ENCODE results near the gene KCNAB1. TPM values are rescaled to one million over a fixed set of nuclear protein-coding genes. Genes with fewer than 3 reads are reported as not detected.
"Not testable (repeated sequence)": the region's sequence is repeated elsewhere in the genome, so short reads cannot be mapped to it uniquely, and the experiment has no call there.

The KCNAB1 gene
- polyA plus RNA-seq, 2 donors = 0.61 to 1.3 TPM

GRCh38 chr3:156271995-156272719, 151.8 kb downstream of the KCNAB1 start:
- Histone ChIP-seq H3K9me3 (ENCODE audit: control insufficient read depth in 2 of 2, insufficient read depth in 1 of 2, low read depth in 1 of 2, low read length in 1 of 2) (no peaks in the 10 kb centered on the region), H3K36me3 (ENCODE audit: control insufficient read depth in 2 of 2, insufficient read depth in 2 of 2, low read length in 1 of 2) (no peaks in the 10 kb centered on the region), H3K4me1 (ENCODE audit: control insufficient read depth in 2 of 2, insufficient read depth in 2 of 2, low read length in 1 of 2) (no peaks in the 10 kb centered on the region), H3K4me3 (ENCODE audit: low read depth in 1 of 2, low read length in 2 of 2) (no peak overlapping the region), H3K27ac (ENCODE audit: low read depth in 2 of 2, low read length in 1 of 2) (no peak overlapping the region), H3K27me3 (ENCODE audit: control insufficient read depth in 1 of 2, insufficient read depth in 2 of 2, low read length in 2 of 2) (no peaks in the 10 kb centered on the region)
- WGBS, 2 donors = 89 to 93% methylated on average over 7 of the region's 7 CpGs

GRCh38 chr3:156273111-156273694, 152.8 kb downstream of the KCNAB1 start:
- Histone ChIP-seq H3K4me3 (ENCODE audit: low read depth in 1 of 2, low read length in 2 of 2) (no peak overlapping the region), H3K36me3 (ENCODE audit: control insufficient read depth in 2 of 2, insufficient read depth in 2 of 2, low read length in 1 of 2) (no peaks in the 10 kb centered on the region), H3K4me1 (ENCODE audit: control insufficient read depth in 2 of 2, insufficient read depth in 2 of 2, low read length in 1 of 2) (no peaks in the 10 kb centered on the region), H3K9me3 (ENCODE audit: control insufficient read depth in 2 of 2, insufficient read depth in 1 of 2, low read depth in 1 of 2, low read length in 1 of 2) (no peaks in the 10 kb centered on the region), H3K27me3 (ENCODE audit: control insufficient read depth in 1 of 2, insufficient read depth in 2 of 2, low read length in 2 of 2) (no peaks in the 10 kb centered on the region), H3K27ac (ENCODE audit: low read depth in 2 of 2, low read length in 1 of 2) (no peak overlapping the region)
- 74 to 80% methylated on average over 6 of the region's 6 CpGs for WGBS, 2 donors

GRCh38 chr3:156274791-156275190, 154.4 kb downstream of the KCNAB1 start:
- 83 to 94% methylated on average over 2 of the region's 2 CpGs for WGBS, 2 donors
- Histone ChIP-seq H3K4me1 (ENCODE audit: control insufficient read depth in 2 of 2, insufficient read depth in 2 of 2, low read length in 1 of 2) (no peaks in the 10 kb centered on the region), H3K36me3 (ENCODE audit: control insufficient read depth in 2 of 2, insufficient read depth in 2 of 2, low read length in 1 of 2) (no peaks in the 10 kb centered on the region), H3K4me3 (ENCODE audit: low read depth in 1 of 2, low read length in 2 of 2) (no peak overlapping the region), H3K9me3 (ENCODE audit: control insufficient read depth in 2 of 2, insufficient read depth in 1 of 2, low read depth in 1 of 2, low read length in 1 of 2) (no peaks in the 10 kb centered on the region), H3K27me3 (ENCODE audit: control insufficient read depth in 1 of 2, insufficient read depth in 2 of 2, low read length in 2 of 2) (no peaks in the 10 kb centered on the region), H3K27ac (ENCODE audit: low read depth in 2 of 2, low read length in 1 of 2) (no peak overlapping the region)

- not testable (repeated sequence) for H3K27me3 ChIP-seq (ENCODE audit: control insufficient read depth in 1 of 2, insufficient read depth in 2 of 2, low read length in 2 of 2); H3K36me3 ChIP-seq (ENCODE audit: control insufficient read depth in 2 of 2, insufficient read depth in 2 of 2, low read length in 1 of 2)
- 95 to 96% methylated on average over 24 of the region's 24 CpGs for WGBS, 2 donors
These were observed 164.3 kb downstream of the KCNAB1 start for GRCh38 chr3:156284637-156285036.

GRCh38 chr3:156285626-156286025, 165.2 kb downstream of the KCNAB1 start:
- Histone ChIP-seq H3K4me1 (ENCODE audit: control insufficient read depth in 2 of 2, insufficient read depth in 2 of 2, low read length in 1 of 2) (no peaks in the 10 kb centered on the region), H3K9me3 (ENCODE audit: control insufficient read depth in 2 of 2, insufficient read depth in 1 of 2, low read depth in 1 of 2, low read length in 1 of 2) (peaks cover 0 to 2% of the 10 kb centered on the region in 2 donors), H3K36me3 (ENCODE audit: control insufficient read depth in 2 of 2, insufficient read depth in 2 of 2, low read length in 1 of 2) (no peaks in the 10 kb centered on the region), H3K27me3 (ENCODE audit: control insufficient read depth in 1 of 2, insufficient read depth in 2 of 2, low read length in 2 of 2) (peaks cover 0 to 2% of the 10 kb centered on the region in 2 donors), H3K27ac (ENCODE audit: low read depth in 2 of 2, low read length in 1 of 2) (no peak overlapping the region), H3K4me3 (ENCODE audit: low read depth in 1 of 2, low read length in 2 of 2) (no peak overlapping the region)
- 75 to 82% methylated on average over 2 of the region's 2 CpGs for WGBS, 2 donors

More at GRCh38 chr3:156284637-156285036, 164.3 kb downstream of the KCNAB1 start:
- not testable (repeated sequence) for H3K4me3 ChIP-seq (ENCODE audit: low read depth in 1 of 2, low read length in 2 of 2); H3K27ac ChIP-seq (ENCODE audit: low read depth in 2 of 2, low read length in 1 of 2); H3K4me1 ChIP-seq (ENCODE audit: control insufficient read depth in 2 of 2, insufficient read depth in 2 of 2, low read length in 1 of 2); H3K9me3 ChIP-seq (ENCODE audit: control insufficient read depth in 2 of 2, insufficient read depth in 1 of 2, low read depth in 1 of 2, low read length in 1 of 2)

GRCh38 chr3:156290924-156291271, 170.5 kb downstream of the KCNAB1 start:
- peak overlapping the region in 1 of 2 donors; percentile 37 for H3K4me3 ChIP-seq (ENCODE audit: low read depth in 1 of 2, low read length in 2 of 2)
- no peak overlapping the region for H3K27ac ChIP-seq (ENCODE audit: low read depth in 2 of 2, low read length in 1 of 2)
- H3K9me3 ChIP-seq (ENCODE audit: control insufficient read depth in 2 of 2, insufficient read depth in 1 of 2, low read depth in 1 of 2, low read length in 1 of 2) = peaks cover 2 to 4% of the 10 kb centered on the region in 2 donors
- WGBS, 2 donors = 9% methylated on average over 11 of the region's 11 CpGs
- no peaks in the 10 kb centered on the region for H3K36me3 ChIP-seq (ENCODE audit: control insufficient read depth in 2 of 2, insufficient read depth in 2 of 2, low read length in 1 of 2)
- peaks cover 11 to 18% of the 10 kb centered on the region in 2 donors for H3K27me3 ChIP-seq (ENCODE audit: control insufficient read depth in 1 of 2, insufficient read depth in 2 of 2, low read length in 2 of 2)
- H3K4me1 ChIP-seq (ENCODE audit: control insufficient read depth in 2 of 2, insufficient read depth in 2 of 2, low read length in 1 of 2) = peaks cover 4 to 7% of the 10 kb centered on the region in 2 donors

GRCh38 chr3:156291272-156292123, 171.1 kb downstream of the KCNAB1 start:
- Histone ChIP-seq H3K4me1 (ENCODE audit: control insufficient read depth in 2 of 2, insufficient read depth in 2 of 2, low read length in 1 of 2) (peaks cover 4 to 7% of the 10 kb centered on the region in 2 donors), H3K36me3 (ENCODE audit: control insufficient read depth in 2 of 2, insufficient read depth in 2 of 2, low read length in 1 of 2) (no peaks in the 10 kb centered on the region), H3K27ac (ENCODE audit: low read depth in 2 of 2, low read length in 1 of 2) (no peak overlapping the region), H3K27me3 (ENCODE audit: control insufficient read depth in 1 of 2, insufficient read depth in 2 of 2, low read length in 2 of 2) (peaks cover 11 to 18% of the 10 kb centered on the region in 2 donors), H3K4me3 (ENCODE audit: low read depth in 1 of 2, low read length in 2 of 2) (peak overlapping the region; percentile 9 to 37), H3K9me3 (ENCODE audit: control insufficient read depth in 2 of 2, insufficient read depth in 1 of 2, low read depth in 1 of 2, low read length in 1 of 2) (peaks cover 2 to 4% of the 10 kb centered on the region in 2 donors)
- 6 to 7% methylated on average over 51 of the region's 51 CpGs for WGBS, 2 donors

- H3K9me3 ChIP-seq (ENCODE audit: control insufficient read depth in 2 of 2, insufficient read depth in 1 of 2, low read depth in 1 of 2, low read length in 1 of 2) = peaks cover 2 to 4% of the 10 kb centered on the region in 2 donors
- WGBS, 2 donors = 84 to 92% methylated on average over 1 of the region's 1 CpG
- peaks cover 4 to 7% of the 10 kb centered on the region in 2 donors for H3K4me1 ChIP-seq (ENCODE audit: control insufficient read depth in 2 of 2, insufficient read depth in 2 of 2, low read length in 1 of 2)
- no peak overlapping the region for H3K4me3 ChIP-seq (ENCODE audit: low read depth in 1 of 2, low read length in 2 of 2)
- no peak overlapping the region for H3K27ac ChIP-seq (ENCODE audit: low read depth in 2 of 2, low read length in 1 of 2)
- H3K36me3 ChIP-seq (ENCODE audit: control insufficient read depth in 2 of 2, insufficient read depth in 2 of 2, low read length in 1 of 2) = no peaks in the 10 kb centered on the region
- peaks cover 11 to 18% of the 10 kb centered on the region in 2 donors for H3K27me3 ChIP-seq (ENCODE audit: control insufficient read depth in 1 of 2, insufficient read depth in 2 of 2, low read length in 2 of 2)
These were observed 173.2 kb downstream of the KCNAB1 start for GRCh38 chr3:156293566-156293965.

- WGBS, 2 donors = 91 to 92% methylated on average over 8 of the region's 8 CpGs
- H3K4me1 ChIP-seq (ENCODE audit: control insufficient read depth in 2 of 2, insufficient read depth in 2 of 2, low read length in 1 of 2) = no peaks in the 10 kb centered on the region
- H3K27me3 ChIP-seq (ENCODE audit: control insufficient read depth in 1 of 2, insufficient read depth in 2 of 2, low read length in 2 of 2) = no peaks in the 10 kb centered on the region
- H3K9me3 ChIP-seq (ENCODE audit: control insufficient read depth in 2 of 2, insufficient read depth in 1 of 2, low read depth in 1 of 2, low read length in 1 of 2) = no peaks in the 10 kb centered on the region
- no peaks in the 10 kb centered on the region for H3K36me3 ChIP-seq (ENCODE audit: control insufficient read depth in 2 of 2, insufficient read depth in 2 of 2, low read length in 1 of 2)
- H3K4me3 ChIP-seq (ENCODE audit: low read depth in 1 of 2, low read length in 2 of 2) = no peak overlapping the region
- H3K27ac ChIP-seq (ENCODE audit: low read depth in 2 of 2, low read length in 1 of 2) = no peak overlapping the region
These were observed 177.2 kb downstream of the KCNAB1 start for GRCh38 chr3:156297582-156297981.

Measured in esophagus (tissue), 2 donors.